Peyer's patch (tissue), 4 donors: ENCODE measurements around the gene SYVN1. TPM values are rescaled to one million over a fixed set of nuclear protein-coding genes. Genes with fewer than 3 reads are reported as not detected.

Experiments
- DNase-seq, 3 donors: peaks; one replicate each; pipeline ENCODE4 v3.0.0-alpha.2; 2017 to 2019
- H3K27ac ChIP-seq, 4 donors: fragments of 200-600 bp; sonication (generic); one replicate each; pipeline ENCODE4 v1.5.1; 2016 to 2019
- H3K27me3 ChIP-seq, 2 donors: fragments of 200-600 bp; sonication (generic); one replicate each; pipeline ENCODE4 v1.5.1; 2019
- H3K36me3 ChIP-seq, 3 donors: fragments of 200-600 bp; sonication (generic); one replicate each; pipeline ENCODE4 v1.5.1; 2016 to 2019
- H3K4me1 ChIP-seq, 4 donors: fragments of 200-600 bp; sonication (generic); one replicate each; pipeline ENCODE4 v1.5.1; 2016 to 2019
- H3K4me3 ChIP-seq, 4 donors: fragments of 200-600 bp; sonication (generic); 1 replicate in 3 of 4; 2 replicates in 1 of 4; pipeline ENCODE4 v1.5.1; 2016 to 2019; ENCODE audit warnings: mild to moderate bottlenecking in 1 of 4
- H3K9me3 ChIP-seq, 4 donors: fragments of 200-600 bp; sonication (generic); one replicate each; pipeline ENCODE4 v1.5.1; 2016 to 2019; ENCODE audit warnings: mild to moderate bottlenecking in 1 of 4
- CTCF ChIP-seq, 6 experiments: fragments of 450-650 bp in 4 of 6; fragments of 200-600 bp in 2 of 6; sonication (generic) in 1 of 6; IDR thresholded peaks; one replicate each; pipeline ENCODE4 v1.5.1; 2017 to 2019; ENCODE audit warnings: antibody characterized with exemption in 6 of 6, mild to moderate bottlenecking in 3 of 6, moderate library complexity in 1 of 6
- POLR2A ChIP-seq, 2 donors: fragments of 450-650 bp; IDR thresholded peaks; one replicate each; pipeline ENCODE4 v1.5.1; 2017; ENCODE audit warnings: antibody characterized with exemption in 2 of 2, mild to moderate bottlenecking in 2 of 2, moderate library complexity in 2 of 2
- total RNA-seq, 4 donors: library from RNA; depleted of rRNA; stranded (reverse); fragments of >200 nt; gene quantifications; one replicate each; pipeline ENCODE4 v1.1.0, GENCODE V29; 2016

Gene SYVN1
- total RNA-seq, 4 donors from 2014 or later: 37.1 to 61.9 (median 51.6) TPM

DNA sequence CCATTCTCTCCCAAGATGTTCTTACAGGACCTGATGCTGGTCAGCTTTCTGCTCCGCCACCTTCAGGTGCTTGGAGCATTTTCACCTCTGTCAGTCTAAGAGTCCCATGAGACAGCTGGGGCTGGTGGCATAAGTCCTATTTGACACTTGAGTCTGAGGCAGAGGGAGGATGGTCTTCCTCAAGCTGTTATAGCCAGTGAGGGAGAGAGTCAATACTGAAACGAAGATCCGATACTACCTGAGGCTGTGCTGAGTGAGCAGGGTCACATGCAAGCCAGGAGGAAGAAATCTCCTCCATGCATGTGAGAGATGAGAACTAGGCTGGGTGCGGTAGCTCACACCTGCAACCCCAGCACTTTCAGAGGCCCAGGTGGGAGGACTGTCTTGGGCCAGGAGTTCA lies 44.7 kb downstream of the SYVN1 start:
- H3K4me1 ChIP-seq: peaks cover 5 to 10% (median 5%) of the 10 kb centered on the region in 4 donors
- no peak overlapping the region for H3K4me3 ChIP-seq
- no peaks in the 10 kb centered on the region for H3K9me3 ChIP-seq
- no peak overlapping the region for H3K27ac ChIP-seq
- H3K27me3 ChIP-seq: no peaks in the 10 kb centered on the region
- TF ChIP-seq CTCF (IDR thresholded peaks at IDR 0.05) (no peak), POLR2A (IDR thresholded peaks at IDR 0.05) (no peak)
- no peak for DNase-seq
- H3K36me3 ChIP-seq: peaks cover 0 to 46% (median 0%) of the 10 kb centered on the region in 3 donors

DNA sequence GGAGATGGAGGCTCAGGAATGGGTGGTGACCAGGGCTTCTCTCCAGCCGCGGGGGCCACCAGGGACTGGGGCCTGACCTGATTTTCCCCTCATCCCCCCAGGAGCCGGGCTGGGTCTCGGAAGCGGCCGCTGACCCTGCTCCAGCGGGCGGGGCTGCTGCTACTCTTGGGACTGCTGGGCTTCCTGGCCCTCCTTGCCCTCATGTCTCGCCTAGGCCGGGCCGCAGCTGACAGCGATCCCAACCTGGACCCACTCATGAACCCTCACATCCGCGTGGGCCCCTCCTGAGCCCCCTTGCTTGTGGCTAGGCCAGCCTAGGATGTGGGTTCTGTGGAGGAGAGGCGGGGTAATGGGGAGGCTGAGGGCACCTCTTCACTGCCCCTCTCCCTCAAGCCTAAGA lies 46.5 kb downstream of the SYVN1 start:
- Histone ChIP-seq H3K27ac (no peak overlapping the region), H3K36me3 (peaks cover 0 to 46% (median 0%) of the 10 kb centered on the region in 3 donors), H3K4me3 (no peak overlapping the region), H3K9me3 (no peaks in the 10 kb centered on the region), H3K27me3 (no peaks in the 10 kb centered on the region), H3K4me1 (peaks cover 6 to 21% (median 8%) of the 10 kb centered on the region in 4 donors)
- DNase-seq: no peak
- no peak for TF ChIP-seq CTCF (IDR thresholded peaks at IDR 0.05)
- TF ChIP-seq POLR2A (IDR thresholded peaks at IDR 0.05): no peak

GRCh38 chr11:65087216-65087615 lies 47.1 kb downstream of the SYVN1 start:
- Histone ChIP-seq H3K36me3 (peaks cover 0 to 46% (median 0%) of the 10 kb centered on the region in 3 donors), H3K27me3 (no peaks in the 10 kb centered on the region), H3K4me1 (peaks cover 6 to 21% (median 8%) of the 10 kb centered on the region in 4 donors), H3K27ac (no peak overlapping the region), H3K9me3 (no peaks in the 10 kb centered on the region), H3K4me3 (no peak overlapping the region)
- TF ChIP-seq CTCF (IDR thresholded peaks at IDR 0.05): no peak
- no peak for TF ChIP-seq POLR2A (IDR thresholded peaks at IDR 0.05)
- no peak for DNase-seq

GRCh38 chr11:65086809-65087208 lies 47.5 kb downstream of the SYVN1 start:
- no peaks in the 10 kb centered on the region for H3K9me3 ChIP-seq
- no peak for DNase-seq
- no peak overlapping the region for H3K4me3 ChIP-seq
- H3K36me3 ChIP-seq: peaks cover 0 to 46% (median 0%) of the 10 kb centered on the region in 3 donors
- no peaks in the 10 kb centered on the region for H3K27me3 ChIP-seq
- peaks cover 6 to 21% (median 8%) of the 10 kb centered on the region in 4 donors for H3K4me1 ChIP-seq
- no peak overlapping the region for H3K27ac ChIP-seq
- TF ChIP-seq CTCF (IDR thresholded peaks at IDR 0.05) (no peak), POLR2A (IDR thresholded peaks at IDR 0.05) (no peak)

- Histone ChIP-seq H3K4me1 (peaks cover 6 to 21% (median 8%) of the 10 kb centered on the region in 4 donors), H3K36me3 (peaks cover 0 to 46% (median 0%) of the 10 kb centered on the region in 3 donors), H3K9me3 (no peaks in the 10 kb centered on the region), H3K27ac (no peak overlapping the region), H3K27me3 (no peaks in the 10 kb centered on the region), H3K4me3 (no peak overlapping the region)
- DNase-seq: no peak
- TF ChIP-seq POLR2A (IDR thresholded peaks at IDR 0.05) (no peak), CTCF (IDR thresholded peaks at IDR 0.05) (no peak)
Measured at GRCh38 chr11:65085446-65085845, 48.9 kb downstream of the SYVN1 start.
